Mesenchymal stem cell (in vitro differentiated cells and primary cell): ENCODE data around the gene CADM1.

Experiments
- DNase-seq: peaks from one replicate; pipeline ENCODE4 v3.0.0-alpha.2; 2013
- H2AFZ ChIP-seq: one replicate; pipeline ENCODE4 v1.6.1; 2013; ENCODE audit warnings: low read depth, mild to moderate bottlenecking, control low read depth, inconsistent platforms, low read length, moderate library complexity
- H2AK5ac ChIP-seq: 2 replicates; pipeline ENCODE4 v1.6.1; 2013; ENCODE audit warnings: low read length, moderate library complexity, mild to moderate bottlenecking, inconsistent platforms; ENCODE audit not compliant: severe bottlenecking
- H2BK120ac ChIP-seq: one replicate; pipeline ENCODE4 v1.6.1; 2013; ENCODE audit warnings: low read depth, mild to moderate bottlenecking, inconsistent platforms, low read length, moderate library complexity
- H2BK12ac ChIP-seq, 2 experiments: one replicate each; pipeline ENCODE4 v1.6.1; 2013; ENCODE audit warnings: inconsistent platforms in 2 of 2, low read length in 2 of 2, mild to moderate bottlenecking in 2 of 2, moderate library complexity in 2 of 2, control low read depth in 1 of 2
- H2BK15ac ChIP-seq: one replicate; pipeline ENCODE4 v1.6.1; 2013; ENCODE audit warnings: mild to moderate bottlenecking, low read depth, inconsistent platforms; ENCODE audit not compliant: poor library complexity, severe bottlenecking
- H2BK5ac ChIP-seq: 2 replicates; pipeline ENCODE4 v1.6.1; 2013; ENCODE audit warnings: low read depth, mild to moderate bottlenecking, low read length, control low read depth, inconsistent platforms; ENCODE audit not compliant: poor library complexity, severe bottlenecking
- H3K14ac ChIP-seq, 2 experiments: one replicate each; pipeline ENCODE4 v1.6.1; 2013; ENCODE audit warnings: inconsistent platforms in 2 of 2, low read length in 2 of 2, control low read depth in 1 of 2, mild to moderate bottlenecking in 1 of 2, moderate library complexity in 1 of 2
- H3K18ac ChIP-seq, 2 experiments: one replicate each; pipeline ENCODE4 v1.6.1; 2013; ENCODE audit warnings: inconsistent platforms in 2 of 2, low read length in 2 of 2, control low read depth in 1 of 2, low read depth in 1 of 2, mild to moderate bottlenecking in 1 of 2
- H3K23ac ChIP-seq, 2 experiments: one replicate each; pipeline ENCODE4 v1.6.1; 2013; ENCODE audit warnings: inconsistent platforms in 2 of 2, low read length in 2 of 2, mild to moderate bottlenecking in 2 of 2, moderate library complexity in 2 of 2, control low read depth in 1 of 2
- H3K27ac ChIP-seq: 2 replicates; pipeline ENCODE4 v1.5.1; 2013; ENCODE audit warnings: mild to moderate bottlenecking, moderate library complexity, low read length, control low read depth, inconsistent platforms; ENCODE audit not compliant: poor library complexity, severe bottlenecking
- H3K27me3 ChIP-seq, 2 experiments: 2 replicates each; pipeline versions ENCODE4 v1.6.1 to v1.7.0; 2013; ENCODE audit warnings: low read length in 2 of 2, mild to moderate bottlenecking in 2 of 2, moderate library complexity in 2 of 2, control low read depth in 1 of 2, inconsistent platforms in 1 of 2; ENCODE audit not compliant: control insufficient read depth in 1 of 2, insufficient read depth in 1 of 2
- H3K36me3 ChIP-seq, 2 experiments: 2 replicates each; pipeline versions ENCODE4 v1.6.1 to v1.7.0; 2013; ENCODE audit warnings: low read length in 2 of 2, control low read depth in 1 of 2, inconsistent platforms in 1 of 2, low read depth in 1 of 2, mild to moderate bottlenecking in 1 of 2; ENCODE audit not compliant: insufficient read depth in 2 of 2, control insufficient read depth in 1 of 2
- H3K4ac ChIP-seq, 2 experiments: one replicate each; pipeline ENCODE4 v1.6.1; 2013; ENCODE audit warnings: inconsistent platforms in 2 of 2, low read length in 2 of 2, mild to moderate bottlenecking in 2 of 2, moderate library complexity in 2 of 2, control low read depth in 1 of 2, low read depth in 1 of 2
- H3K4me1 ChIP-seq: 2 replicates; pipeline ENCODE4 v1.6.1; 2013; ENCODE audit warnings: low read depth, low read length, control low read depth; ENCODE audit not compliant: control insufficient read depth, insufficient read depth
- H3K4me2 ChIP-seq: 2 replicates; pipeline ENCODE4 v1.6.1; 2013; ENCODE audit warnings: low read length, mild to moderate bottlenecking, inconsistent platforms; ENCODE audit not compliant: poor library complexity, severe bottlenecking
- H3K4me3 ChIP-seq, 2 experiments: 2 replicates each; pipeline versions ENCODE4 v1.5.1 to v1.7.0; 2013; ENCODE audit warnings: low read length in 2 of 2, mild to moderate bottlenecking in 2 of 2, control low read depth in 1 of 2, low read depth in 1 of 2; ENCODE audit not compliant: insufficient read depth in 1 of 2
- H3K79me1 ChIP-seq: replicated peaks from 2 replicates; pipeline ENCODE4 v1.6.1; 2013; ENCODE audit warnings: mild to moderate bottlenecking, control low read depth, low read length, inconsistent platforms; ENCODE audit not compliant: poor library complexity, severe bottlenecking
- H3K9ac ChIP-seq: 2 replicates; pipeline ENCODE4 v1.7.0; 2013; ENCODE audit warnings: mild to moderate bottlenecking, low read length, moderate library complexity
- H3K9me3 ChIP-seq: 2 replicates; pipeline ENCODE4 v1.7.0; 2013; ENCODE audit warnings: mild to moderate bottlenecking, low read length; ENCODE audit not compliant: control insufficient read depth
- H4K8ac ChIP-seq: one replicate; pipeline ENCODE4 v1.6.1; 2013; ENCODE audit warnings: inconsistent platforms, mild to moderate bottlenecking, low read length, moderate library complexity
- H4K91ac ChIP-seq: one replicate; pipeline ENCODE4 v1.6.1; 2013; ENCODE audit warnings: mild to moderate bottlenecking, low read length, inconsistent platforms
- WGBS: methylation state at CpG from one replicate; pipeline ENCODE4 v1.1.7; 2013; ENCODE audit warnings: mixed read lengths; 5-methylcytosine and 5-hydroxymethylcytosine counted together

CADM1 gene

DNA sequence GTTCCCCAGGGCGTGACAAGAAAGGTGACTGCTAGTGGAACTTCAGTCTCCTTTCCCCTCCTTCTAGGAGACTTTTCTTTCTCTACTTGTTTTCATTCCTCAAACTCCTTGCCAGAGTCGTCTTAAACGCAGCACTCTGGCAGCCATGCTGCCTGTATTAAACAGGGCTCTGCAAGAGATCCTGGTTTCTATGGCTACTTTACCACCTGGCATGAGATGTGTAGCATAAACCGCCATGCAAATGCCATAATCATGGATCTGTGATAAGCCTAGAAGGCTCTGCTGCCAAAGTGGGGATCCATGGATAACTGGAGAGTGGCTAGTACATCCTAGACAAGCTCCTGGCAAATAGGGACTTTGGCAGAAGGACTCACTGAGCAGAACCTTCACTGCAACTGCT, 321.1 kb downstream of the CADM1 start:
- H3K36me3 ChIP-seq = peaks cover 0 to 3% of the 10 kb centered on the region in 2 experiments
- no peak overlapping the region for H2BK12ac ChIP-seq
- 96% methylated on average over 4 of the region's 4 CpGs for WGBS
- no peak overlapping the region for H4K91ac ChIP-seq
- H3K4me1 ChIP-seq = no peaks in the 10 kb centered on the region
- H3K23ac ChIP-seq = no peak overlapping the region
- no peak overlapping the region for H2AK5ac ChIP-seq
- peaks cover 0 to 6% of the 10 kb centered on the region in 2 experiments for H3K27me3 ChIP-seq
- H3K9me3 ChIP-seq = no peaks in the 10 kb centered on the region
- H3K79me1 ChIP-seq = no peaks in the 10 kb centered on the region
- no peak overlapping the region for H3K4me2 ChIP-seq
- no peak overlapping the region for H4K8ac ChIP-seq
- DNase-seq = no peak
- no peak overlapping the region for H2AFZ ChIP-seq
- H2BK120ac ChIP-seq = no peak overlapping the region
- no peak overlapping the region for H3K18ac ChIP-seq
- H3K9ac ChIP-seq = no peak overlapping the region
- no peak overlapping the region for H2BK5ac ChIP-seq
- H3K4me3 ChIP-seq = no peak overlapping the region
- H3K14ac ChIP-seq = no peak overlapping the region
- H3K27ac ChIP-seq = no peak overlapping the region
- H2BK15ac ChIP-seq = no peak overlapping the region
- H3K4ac ChIP-seq = no peak overlapping the region

- no peaks in the 10 kb centered on the region for H3K9me3 ChIP-seq
- no peak overlapping the region for H3K27ac ChIP-seq
- H3K18ac ChIP-seq = no peak overlapping the region
- no peak overlapping the region for H2AFZ ChIP-seq
- no peak overlapping the region for H4K91ac ChIP-seq
- H2BK15ac ChIP-seq = no peak overlapping the region
- peaks cover 0 to 6% of the 10 kb centered on the region in 2 experiments for H3K27me3 ChIP-seq
- no peak overlapping the region for H2BK12ac ChIP-seq
- H3K4ac ChIP-seq = no peak overlapping the region
- 93% methylated on average over 7 of the region's 7 CpGs for WGBS
- H3K14ac ChIP-seq = no peak overlapping the region
- no peak overlapping the region for H3K9ac ChIP-seq
- no peak for DNase-seq
- no peaks in the 10 kb centered on the region for H3K79me1 ChIP-seq
- no peaks in the 10 kb centered on the region for H3K4me1 ChIP-seq
- H3K23ac ChIP-seq = no peak overlapping the region
- no peak overlapping the region for H3K4me2 ChIP-seq
- H4K8ac ChIP-seq = no peak overlapping the region
- H2BK120ac ChIP-seq = no peak overlapping the region
- no peak overlapping the region for H2AK5ac ChIP-seq
- no peak overlapping the region for H2BK5ac ChIP-seq
- no peak overlapping the region for H3K4me3 ChIP-seq
- peaks cover 0 to 5% of the 10 kb centered on the region in 2 experiments for H3K36me3 ChIP-seq
These were observed 321.8 kb downstream of the CADM1 start for GRCh38 chr11:115182282-115182955.

DNA sequence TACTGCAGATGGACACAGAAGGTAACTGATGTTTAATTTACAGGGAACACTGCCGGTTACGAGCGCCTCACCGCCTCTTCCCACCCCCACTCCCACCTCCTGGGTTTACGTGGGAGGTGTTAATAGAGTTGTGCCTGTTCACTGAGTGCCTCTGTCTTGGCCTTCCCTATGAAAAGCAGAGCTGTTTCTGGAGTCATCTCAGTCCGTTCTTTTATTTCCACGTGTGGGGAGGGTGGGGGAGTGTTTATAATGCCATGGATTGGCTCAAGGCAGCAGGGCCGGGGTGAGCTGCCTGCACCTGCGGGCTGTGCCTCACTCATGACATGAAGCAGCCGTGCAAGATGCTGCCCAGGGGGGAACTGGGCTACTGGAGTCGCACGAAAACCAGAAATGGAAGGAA, 322.7 kb downstream of the CADM1 start:
- H3K4ac ChIP-seq = no peak overlapping the region
- no peak overlapping the region for H4K91ac ChIP-seq
- H3K27me3 ChIP-seq = peaks cover 0 to 6% of the 10 kb centered on the region in 2 experiments
- H3K79me1 ChIP-seq = no peaks in the 10 kb centered on the region
- no peak overlapping the region for H2BK15ac ChIP-seq
- no peak overlapping the region for H3K4me2 ChIP-seq
- H3K18ac ChIP-seq = no peak overlapping the region
- DNase-seq = no peak
- H3K4me3 ChIP-seq = no peak overlapping the region
- H3K27ac ChIP-seq = no peak overlapping the region
- H4K8ac ChIP-seq = no peak overlapping the region
- no peaks in the 10 kb centered on the region for H3K4me1 ChIP-seq
- no peaks in the 10 kb centered on the region for H3K9me3 ChIP-seq
- H2AFZ ChIP-seq = no peak overlapping the region
- WGBS = 83% methylated on average over 12 of the region's 12 CpGs
- no peak overlapping the region for H3K14ac ChIP-seq
- no peak overlapping the region for H2BK120ac ChIP-seq
- H3K9ac ChIP-seq = no peak overlapping the region
- H2BK12ac ChIP-seq = no peak overlapping the region
- H2BK5ac ChIP-seq = no peak overlapping the region
- H3K36me3 ChIP-seq = peaks cover 0 to 4% of the 10 kb centered on the region in 2 experiments
- no peak overlapping the region for H2AK5ac ChIP-seq
- no peak overlapping the region for H3K23ac ChIP-seq

- Histone ChIP-seq H2BK5ac (no peak overlapping the region), H3K4ac (no peak overlapping the region), H3K4me2 (no peak overlapping the region), H2AK5ac (no peak overlapping the region), H3K4me1 (no peaks in the 10 kb centered on the region), H3K9me3 (no peaks in the 10 kb centered on the region), H3K36me3 (peaks cover 0 to 5% of the 10 kb centered on the region in 2 experiments), H3K18ac (no peak overlapping the region), H3K23ac (no peak overlapping the region), H3K14ac (no peak overlapping the region), H4K8ac (no peak overlapping the region), H2AFZ (no peak overlapping the region), H2BK15ac (no peak overlapping the region), H3K27me3 (peaks cover 0 to 6% of the 10 kb centered on the region in 2 experiments), H2BK120ac (no peak overlapping the region), H3K4me3 (no peak overlapping the region), H3K9ac (no peak overlapping the region), H2BK12ac (no peak overlapping the region), H4K91ac (no peak overlapping the region), H3K79me1 (no peaks in the 10 kb centered on the region), H3K27ac (no peak overlapping the region)
- no peak for DNase-seq
- 84% methylated on average over 7 of the region's 7 CpGs for WGBS
These were observed 323.9 kb downstream of the CADM1 start for GRCh38 chr11:115180272-115180671.
